Measurements from ENCODE around the gene ETHE1. TPM values are rescaled to one million over a fixed set of nuclear protein-coding genes. Genes with fewer than 3 reads are reported as not detected.

Gene ETHE1
- total RNA-seq, 1 donor from 2014 or later = 57.3 TPM

GRCh38 chr19:43489310-43489709, 37.7 kb downstream of the ETHE1 start:
- no peaks in the 10 kb centered on the region for H3K27me3 Mint-ChIP-seq
- TF ChIP-seq, protein P1, sequence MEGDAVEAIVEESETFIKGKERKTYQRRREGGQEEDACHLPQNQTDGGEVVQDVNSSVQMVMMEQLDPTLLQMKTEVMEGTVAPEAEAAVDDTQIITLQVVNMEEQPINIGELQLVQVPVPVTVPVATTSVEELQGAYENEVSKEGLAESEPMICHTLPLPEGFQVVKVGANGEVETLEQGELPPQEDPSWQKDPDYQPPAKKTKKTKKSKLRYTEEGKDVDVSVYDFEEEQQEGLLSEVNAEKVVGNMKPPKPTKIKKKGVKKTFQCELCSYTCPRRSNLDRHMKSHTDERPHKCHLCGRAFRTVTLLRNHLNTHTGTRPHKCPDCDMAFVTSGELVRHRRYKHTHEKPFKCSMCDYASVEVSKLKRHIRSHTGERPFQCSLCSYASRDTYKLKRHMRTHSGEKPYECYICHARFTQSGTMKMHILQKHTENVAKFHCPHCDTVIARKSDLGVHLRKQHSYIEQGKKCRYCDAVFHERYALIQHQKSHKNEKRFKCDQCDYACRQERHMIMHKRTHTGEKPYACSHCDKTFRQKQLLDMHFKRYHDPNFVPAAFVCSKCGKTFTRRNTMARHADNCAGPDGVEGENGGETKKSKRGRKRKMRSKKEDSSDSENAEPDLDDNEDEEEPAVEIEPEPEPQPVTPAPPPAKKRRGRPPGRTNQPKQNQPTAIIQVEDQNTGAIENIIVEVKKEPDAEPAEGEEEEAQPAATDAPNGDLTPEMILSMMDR (conservative IDR thresholded peaks at IDR 0.05) = no peak

GRCh38 chr19:43488179-43488578, 38.8 kb downstream of the ETHE1 start:
- no peak for DNase-seq (ENCODE audit: extremely low spot score, unreplicated experiment)
- H3K9me3 Mint-ChIP-seq = no peaks in the 10 kb centered on the region
- TF ChIP-seq, protein P1 (conservative IDR thresholded peaks at IDR 0.05) = no peak

More at GRCh38 chr19:43489310-43489709, 37.7 kb downstream of the ETHE1 start:
- Mint-ChIP-seq H3K36me3 (peaks cover 3% of the 10 kb centered on the region), H3K9me3 (no peaks in the 10 kb centered on the region), H3K4me3 (no peak overlapping the region), H3K27ac (no peak overlapping the region), H3K4me1 (ENCODE audit: unreplicated experiment) (no peaks in the 10 kb centered on the region)
- no peak for DNase-seq (ENCODE audit: extremely low spot score, unreplicated experiment)

DNA sequence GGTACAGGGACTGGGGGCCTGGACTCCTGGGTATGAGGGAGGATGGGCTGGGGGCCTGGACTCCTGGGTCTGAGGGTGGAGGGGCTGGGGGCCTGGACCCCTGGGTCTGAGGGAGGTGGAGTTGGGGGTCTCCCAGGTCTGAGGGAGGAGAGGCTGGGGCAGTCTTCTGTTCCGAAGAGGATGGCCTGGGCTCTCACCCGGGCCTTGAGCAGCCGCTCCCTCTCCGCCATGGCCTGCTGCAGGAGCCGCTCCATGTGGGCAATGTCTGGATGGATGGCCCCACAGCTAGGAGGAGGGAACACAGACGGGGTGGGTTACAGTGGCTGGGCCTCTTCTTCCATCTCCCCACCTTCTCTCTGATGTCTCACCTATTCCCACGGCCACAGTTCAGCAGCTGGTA, 40.6 kb downstream of the ETHE1 start:
- no peak overlapping the region for H3K27ac Mint-ChIP-seq
- H3K4me1 Mint-ChIP-seq (ENCODE audit: unreplicated experiment) = no peaks in the 10 kb centered on the region
- no peaks in the 10 kb centered on the region for H3K27me3 Mint-ChIP-seq

More at GRCh38 chr19:43488179-43488578, 38.8 kb downstream of the ETHE1 start:
- Mint-ChIP-seq H3K36me3 (peaks cover 3% of the 10 kb centered on the region), H3K4me3 (no peak overlapping the region), H3K27ac (no peak overlapping the region), H3K4me1 (ENCODE audit: unreplicated experiment) (no peaks in the 10 kb centered on the region), H3K27me3 (no peaks in the 10 kb centered on the region)

DNA sequence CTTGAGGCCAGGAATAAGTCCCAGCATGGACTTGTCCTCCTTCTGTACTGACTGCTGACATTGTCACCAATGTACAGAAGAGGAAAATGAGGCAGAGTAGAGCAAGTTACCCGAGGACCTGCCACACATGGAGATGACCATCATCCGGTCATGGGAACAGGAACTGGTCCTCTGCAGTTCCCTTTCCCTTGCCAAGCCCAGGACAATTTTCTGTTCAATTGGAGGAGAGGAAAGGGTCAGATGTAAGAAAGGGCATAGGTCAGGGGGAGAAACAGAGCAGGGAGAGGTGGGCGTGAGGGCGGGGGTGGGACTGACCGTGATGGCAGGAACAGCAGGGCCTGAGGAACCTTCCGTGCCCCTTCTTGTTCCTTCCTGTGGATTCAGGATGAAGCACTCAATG, 41.0 kb downstream of the ETHE1 start:
- no peaks in the 10 kb centered on the region for H3K9me3 Mint-ChIP-seq
- no peak overlapping the region for H3K4me3 Mint-ChIP-seq
- no peaks in the 10 kb centered on the region for H3K4me1 Mint-ChIP-seq (ENCODE audit: unreplicated experiment)
- TF ChIP-seq, protein P1 (conservative IDR thresholded peaks at IDR 0.05) = no peak
- peaks cover 3% of the 10 kb centered on the region for H3K36me3 Mint-ChIP-seq
- no peaks in the 10 kb centered on the region for H3K27me3 Mint-ChIP-seq
- no peak for DNase-seq (ENCODE audit: extremely low spot score, unreplicated experiment)
- H3K27ac Mint-ChIP-seq = no peak overlapping the region

More for the DNA sequence above, 40.6 kb downstream of the ETHE1 start:
- TF ChIP-seq, protein P1 (conservative IDR thresholded peaks at IDR 0.05) = no peak
- no peak for DNase-seq (ENCODE audit: extremely low spot score, unreplicated experiment)
- H3K4me3 Mint-ChIP-seq = no peak overlapping the region
- peaks cover 3% of the 10 kb centered on the region for H3K36me3 Mint-ChIP-seq
- H3K9me3 Mint-ChIP-seq = no peaks in the 10 kb centered on the region

GRCh38 chr19:43483281-43483680, 43.7 kb downstream of the ETHE1 start:
- TF ChIP-seq, protein P1 (conservative IDR thresholded peaks at IDR 0.05) = no peak
- H3K27me3 Mint-ChIP-seq = no peaks in the 10 kb centered on the region
- H3K4me1 Mint-ChIP-seq (ENCODE audit: unreplicated experiment) = no peaks in the 10 kb centered on the region
- H3K4me3 Mint-ChIP-seq = no peak overlapping the region
- H3K36me3 Mint-ChIP-seq = peaks cover 1% of the 10 kb centered on the region
- no peak for DNase-seq (ENCODE audit: extremely low spot score, unreplicated experiment)
- H3K27ac Mint-ChIP-seq = no peak overlapping the region
- H3K9me3 Mint-ChIP-seq = no peaks in the 10 kb centered on the region

- DNase-seq (ENCODE audit: extremely low spot score, unreplicated experiment) = no peak
- Mint-ChIP-seq H3K9me3 (no peaks in the 10 kb centered on the region), H3K27ac (no peak overlapping the region), H3K27me3 (no peaks in the 10 kb centered on the region), H3K4me1 (ENCODE audit: unreplicated experiment) (no peaks in the 10 kb centered on the region), H3K4me3 (no peak overlapping the region), H3K36me3 (peaks cover 6% of the 10 kb centered on the region)
- TF ChIP-seq, protein P1 (conservative IDR thresholded peaks at IDR 0.05) = no peak
These were observed 44.8 kb downstream of the ETHE1 start for GRCh38 chr19:43482193-43482592.
